B cell (primary cell): Measurements from ENCODE around the gene CRIP3.

Experiments
- EZH2 ChIP-seq: IDR thresholded peaks from 2 replicates; pipeline ENCODE4 v1.6.1; 2012; ENCODE audit warnings: borderline replicate concordance, low read depth, mild to moderate bottlenecking, moderate library complexity, low read length; ENCODE audit not compliant: insufficient read depth, poor library complexity, severe bottlenecking
- TF ChIP-seq, protein P1 (sequence below): fragments of 200-600 bp; IDR thresholded peaks from one replicate; pipeline ENCODE4 v1.8.0; 2022; ENCODE audit warnings: antibody characterized with exemption, mild to moderate bottlenecking

DNA sequence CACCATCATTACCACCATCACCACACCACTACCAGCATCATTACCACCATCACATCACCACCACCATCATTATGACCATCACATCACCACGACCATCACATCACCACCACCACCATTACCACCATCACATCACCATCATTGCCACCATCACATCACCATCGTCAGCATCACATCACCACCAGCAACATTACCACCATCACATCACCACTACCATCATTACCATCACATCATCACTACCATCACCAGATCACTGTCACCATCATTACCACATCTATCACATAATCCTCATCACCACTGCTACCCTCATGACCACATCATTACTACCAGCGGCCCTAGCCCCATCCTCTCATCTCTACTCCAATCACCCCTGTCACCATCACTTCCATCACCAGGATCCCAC lies 14.1 kb downstream of the CRIP3 start:
- TF ChIP-seq, protein P1, sequence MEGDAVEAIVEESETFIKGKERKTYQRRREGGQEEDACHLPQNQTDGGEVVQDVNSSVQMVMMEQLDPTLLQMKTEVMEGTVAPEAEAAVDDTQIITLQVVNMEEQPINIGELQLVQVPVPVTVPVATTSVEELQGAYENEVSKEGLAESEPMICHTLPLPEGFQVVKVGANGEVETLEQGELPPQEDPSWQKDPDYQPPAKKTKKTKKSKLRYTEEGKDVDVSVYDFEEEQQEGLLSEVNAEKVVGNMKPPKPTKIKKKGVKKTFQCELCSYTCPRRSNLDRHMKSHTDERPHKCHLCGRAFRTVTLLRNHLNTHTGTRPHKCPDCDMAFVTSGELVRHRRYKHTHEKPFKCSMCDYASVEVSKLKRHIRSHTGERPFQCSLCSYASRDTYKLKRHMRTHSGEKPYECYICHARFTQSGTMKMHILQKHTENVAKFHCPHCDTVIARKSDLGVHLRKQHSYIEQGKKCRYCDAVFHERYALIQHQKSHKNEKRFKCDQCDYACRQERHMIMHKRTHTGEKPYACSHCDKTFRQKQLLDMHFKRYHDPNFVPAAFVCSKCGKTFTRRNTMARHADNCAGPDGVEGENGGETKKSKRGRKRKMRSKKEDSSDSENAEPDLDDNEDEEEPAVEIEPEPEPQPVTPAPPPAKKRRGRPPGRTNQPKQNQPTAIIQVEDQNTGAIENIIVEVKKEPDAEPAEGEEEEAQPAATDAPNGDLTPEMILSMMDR, result no peak
- no peak for TF ChIP-seq EZH2
